G401 (cell line): ENCODE results near the gene MEGF8. TPM values are rescaled to one million over a fixed set of nuclear protein-coding genes. Genes with fewer than 3 reads are reported as not detected.

Experiments used
- DNase-seq: peaks from one replicate; pipeline ENCODE4 v3.0.0-alpha.2; 2015; ENCODE audit warnings: low spot score
- in situ Hi-C: cut with HindIII; loops from 2 replicates; pipeline ENCODE4 v1.10.0; 2016; ENCODE audit warnings: low sequenced_read_pairs, mixed read lengths
- total RNA-seq: library from RNA; depleted of rRNA; stranded (reverse); fragments of >200 nt; shearing (Covaris generic); gene quantifications from 2 replicates; pipeline ENCODE4 v1.2.3, GENCODE V29; 2014

Gene MEGF8
- total RNA-seq, 1 experiment from 2014 or later: 41.5 TPM

GRCh38 chr19:42344336-42344893, 19.0 kb downstream of the MEGF8 start:
- DNase-seq: no peak
- in situ Hi-C loops: no loop called here

- in situ Hi-C loops: no loop called here
- no peak for DNase-seq
Observed at GRCh38 chr19:42345191-42345812, 19.9 kb downstream of the MEGF8 start.

GRCh38 chr19:42348211-42348610, 22.8 kb downstream of the MEGF8 start:
- in situ Hi-C loops: no loop called here
- no peak for DNase-seq

- no peak for DNase-seq
- in situ Hi-C loops: no loop called here
Observed at GRCh38 chr19:42349378-42350107, 24.1 kb downstream of the MEGF8 start.

GRCh38 chr19:42350417-42350816, 25.0 kb downstream of the MEGF8 start:
- in situ Hi-C loops: no loop called here
- DNase-seq: no peak

- DNase-seq: no peak
- in situ Hi-C loops: no loop called here
Observed at GRCh38 chr19:42351079-42351735, 25.8 kb downstream of the MEGF8 start.

- in situ Hi-C loops: no loop called here
- peak; percentile 62 for DNase-seq
Observed at GRCh38 chr19:42352301-42353259, 27.1 kb downstream of the MEGF8 start.

- DNase-seq: no peak
- in situ Hi-C loops: no loop called here
Observed at GRCh38 chr19:42353341-42354015, 28.0 kb downstream of the MEGF8 start.

GRCh38 chr19:42355896-42356295, 30.5 kb downstream of the MEGF8 start:
- in situ Hi-C loops: no loop called here
- no peak for DNase-seq

- DNase-seq: no peak
- in situ Hi-C loops: no loop called here
Observed at GRCh38 chr19:42356686-42357085, 31.3 kb downstream of the MEGF8 start.

- no peak for DNase-seq
- in situ Hi-C loops: no loop called here
Observed at GRCh38 chr19:42357290-42357689, 31.9 kb downstream of the MEGF8 start.

GRCh38 chr19:42360787-42361544, 35.5 kb downstream of the MEGF8 start:
- in situ Hi-C loops: no loop called here
- DNase-seq: no peak

GRCh38 chr19:42361545-42361910, 36.1 kb downstream of the MEGF8 start:
- DNase-seq: no peak
- in situ Hi-C loops: no loop called here

GRCh38 chr19:42362342-42362741, 36.9 kb downstream of the MEGF8 start:
- no peak for DNase-seq
- in situ Hi-C loops: no loop called here

- in situ Hi-C loops: no loop called here
- no peak for DNase-seq
Observed at GRCh38 chr19:42362891-42363440, 37.5 kb downstream of the MEGF8 start.

- in situ Hi-C loops: no loop called here
- no peak for DNase-seq
Observed at GRCh38 chr19:42363614-42364346, 38.3 kb downstream of the MEGF8 start.

- in situ Hi-C loops: no loop called here
- peak; percentile 91 for DNase-seq
Observed at GRCh38 chr19:42366673-42367072, 41.2 kb downstream of the MEGF8 start.
